ENCODE results near the gene MT1HL1. TPM values are rescaled to one million over a fixed set of nuclear protein-coding genes. Genes with fewer than 3 reads are reported as not detected.

The MT1HL1 gene
- total and polyA plus RNA-seq, 2 of the 8 experiments (the other 6 are each of a cell fraction or from before 2014, with no cell fraction given): not detected

DNA sequence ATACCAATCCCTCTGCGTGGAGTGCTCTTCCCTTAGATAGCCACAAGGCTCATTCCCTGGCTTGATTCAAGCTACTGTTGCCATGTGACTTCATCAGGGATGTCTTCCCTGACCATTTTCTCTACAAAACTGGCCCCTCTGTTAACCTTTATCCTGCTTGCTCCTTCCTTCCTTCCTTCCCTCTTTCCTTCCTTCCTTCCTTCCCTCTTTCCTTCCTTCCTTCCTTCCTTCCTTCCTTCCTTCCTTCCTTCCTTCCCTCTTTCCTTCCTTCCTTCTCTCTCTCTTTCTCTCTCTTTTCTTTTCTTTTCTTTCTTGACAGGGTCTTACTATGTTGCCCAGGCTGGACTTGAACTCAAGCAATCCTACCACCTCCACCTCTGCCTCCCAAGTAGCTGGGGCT lies 31.5 kb upstream of the MT1HL1 start (continued):
- no peak for TF ChIP-seq TBP (IDR thresholded peaks at IDR 0.05; ENCODE audit: low read depth, low read length)
- no peak for TF ChIP-seq RAD21 (IDR thresholded peaks at IDR 0.05 in 1 of 2, conservative IDR thresholded peaks at IDR 0.05 in 1 of 2; ENCODE audit: low read depth in 2 of 2, low read length in 2 of 2)
- TF ChIP-seq NANOG (IDR thresholded peaks at IDR 0.05; ENCODE audit: insufficient read depth, low read depth, low read length, poor library complexity, severe bottlenecking): no peak
- TF ChIP-seq PHF8 (conservative IDR thresholded peaks at IDR 0.05; ENCODE audit: low read depth, low read length): no peak
